GM12874 (cell line): ENCODE measurements around the gene PARVA.

Experiments
- CTCF ChIP-seq: IDR thresholded peaks from 2 replicates; pipeline ENCODE4 v1.5.1; 2011; ENCODE audit warnings: low read depth, mild to moderate bottlenecking, control low read depth, low read length, moderate library complexity; ENCODE audit not compliant: insufficient read depth

PARVA gene

GRCh38 chr11:12377106-12377823 lies at the start of gene PARVA:
TSS of gene PARVA (plus strand) at chr11:12377571. CDS start at chr11:12377648, 77 bp downstream.
- TF ChIP-seq CTCF: no peak

GRCh38 chr11:12329169-12329568 lies 48.2 kb upstream of the PARVA start:
- TF ChIP-seq CTCF: no peak

- TF ChIP-seq CTCF: no peak
Measured at GRCh38 chr11:12329797-12330196, 47.6 kb upstream of the PARVA start.

GRCh38 chr11:12330485-12331231 lies 46.7 kb upstream of the PARVA start:
- TF ChIP-seq CTCF: no peak

- TF ChIP-seq CTCF: peak; percentile 62
Measured at GRCh38 chr11:12331239-12331874, 46.0 kb upstream of the PARVA start.

- TF ChIP-seq CTCF: no peak
Measured at GRCh38 chr11:12343526-12343925, 33.8 kb upstream of the PARVA start.

- no peak for TF ChIP-seq CTCF
Measured at GRCh38 chr11:12353534-12353933, 23.8 kb upstream of the PARVA start.
